Right lobe of liver (tissue), 6 donors: ENCODE data around the gene RSU1. TPM values are rescaled to one million over a fixed set of nuclear protein-coding genes. Genes with fewer than 3 reads are reported as not detected.
A peak's percentile ranks its signal among the peaks of the same experiment; 100 is the strongest.

Experiments
- ATAC-seq, 4 donors: fragments of 200-7000 bp; cut with Tn5 transposase; one replicate each; pipeline ENCODE4 v1.9.1; 2020; ENCODE audit warnings: mild to moderate bottlenecking in 4 of 4, moderate library complexity in 4 of 4
- DNase-seq, 3 donors: peaks; one replicate each; pipeline ENCODE4 v3.0.0-alpha.2; 2020
- H3K27ac ChIP-seq, 3 donors: fragments of 200-600 bp; one replicate each; pipeline ENCODE4 v1.8.0; 2022
- H3K27me3 ChIP-seq, 2 donors: fragments of 200-600 bp; one replicate each; pipeline ENCODE4 v1.8.0; 2022
- H3K36me3 ChIP-seq, 4 donors: fragments of 200-600 bp; sonication (generic) in 1 of 4; one replicate each; pipeline versions ENCODE4 v1.5.1 to v1.8.0; 2017 to 2022; ENCODE audit warnings: control low read depth in 1 of 4
- H3K4me1 ChIP-seq, 4 donors: fragments of 200-600 bp; sonication (generic) in 1 of 4; one replicate each; pipeline versions ENCODE4 v1.5.1 to v1.8.0; 2017 to 2022; ENCODE audit warnings: control low read depth in 1 of 4
- H3K4me3 ChIP-seq, 3 donors: fragments of 200-600 bp; one replicate each; pipeline ENCODE4 v1.8.0; 2022
- H3K9me3 ChIP-seq, 4 donors: fragments of 200-600 bp; sonication (generic) in 1 of 4; one replicate each; pipeline versions ENCODE4 v1.5.1 to v1.8.0; 2017 to 2022; ENCODE audit warnings: control low read depth in 1 of 4
- POLR2A ChIP-seq: fragments of 450-650 bp; IDR thresholded peaks from one replicate; pipeline ENCODE4 v1.6.1; 2017; ENCODE audit warnings: antibody characterized with exemption, mild to moderate bottlenecking
- WGBS: methylation state at CpG from one replicate; pipeline ENCODE4 v1.1.6; 2018; ENCODE audit warnings: low coverage, low lambda C conversion rate; ENCODE audit not compliant: insufficient coverage; ENCODE audit errors: missing lambda C conversion rate; 5-methylcytosine and 5-hydroxymethylcytosine counted together
- intact Hi-C, 2 donors: fragments of 100-400 bp; cut with DNase I; formaldehyde crosslinking; loops; one replicate each; pipeline versions ENCODE4 v1.11.2 to v1.14.1; 2022
- total RNA-seq, 6 experiments: library from RNA; depleted of rRNA in 2 of 6; stranded (reverse); fragments of >200 nt in 2 of 6; fragmentation: NEBNext Ultra II Directional in 3 of 6; extraction: Animal tissue kit (Norgen Biotek cat#: 25700) in 3 of 6; gene quantifications; one replicate each; pipeline versions ENCODE4 v1.1.0 to v1.2.4, GENCODE V29; 2016 to 2023
- TF ChIP-seq, protein P1 (sequence below), 4 donors: fragments of 200-600 bp in 3 of 4; fragments of 450-650 bp in 1 of 4; IDR thresholded peaks; one replicate each; pipeline versions ENCODE4 v1.5.1 to v1.8.0; 2016 to 2022; ENCODE audit warnings: antibody characterized with exemption in 4 of 4, mild to moderate bottlenecking in 2 of 4
- donor health status: DM: no; HTN: yes; CAD: no.
- donor health status: DM: no; HTN: no; CAD: no.
- donor health status: DM: no; HTN: no; CAD: no.
- donor health status: DM: no; HTN: yes; CAD: no.
- donor health status: DM: no; HTN: yes; CAD: no.

The RSU1 gene
- total RNA-seq, 6 experiments from 2014 or later: 24.1 to 44.5 (median 28.4) TPM

GRCh38 chr10:16773334-16773733 lies 43.9 kb downstream of the RSU1 start:
- Histone ChIP-seq H3K27me3 (no peaks in the 10 kb centered on the region), H3K9me3 (no peaks in the 10 kb centered on the region), H3K27ac (no peak overlapping the region), H3K36me3 (no peaks in the 10 kb centered on the region), H3K4me1 (no peaks in the 10 kb centered on the region), H3K4me3 (no peak overlapping the region)
- DNase-seq: no peak
- TF ChIP-seq, protein P1, sequence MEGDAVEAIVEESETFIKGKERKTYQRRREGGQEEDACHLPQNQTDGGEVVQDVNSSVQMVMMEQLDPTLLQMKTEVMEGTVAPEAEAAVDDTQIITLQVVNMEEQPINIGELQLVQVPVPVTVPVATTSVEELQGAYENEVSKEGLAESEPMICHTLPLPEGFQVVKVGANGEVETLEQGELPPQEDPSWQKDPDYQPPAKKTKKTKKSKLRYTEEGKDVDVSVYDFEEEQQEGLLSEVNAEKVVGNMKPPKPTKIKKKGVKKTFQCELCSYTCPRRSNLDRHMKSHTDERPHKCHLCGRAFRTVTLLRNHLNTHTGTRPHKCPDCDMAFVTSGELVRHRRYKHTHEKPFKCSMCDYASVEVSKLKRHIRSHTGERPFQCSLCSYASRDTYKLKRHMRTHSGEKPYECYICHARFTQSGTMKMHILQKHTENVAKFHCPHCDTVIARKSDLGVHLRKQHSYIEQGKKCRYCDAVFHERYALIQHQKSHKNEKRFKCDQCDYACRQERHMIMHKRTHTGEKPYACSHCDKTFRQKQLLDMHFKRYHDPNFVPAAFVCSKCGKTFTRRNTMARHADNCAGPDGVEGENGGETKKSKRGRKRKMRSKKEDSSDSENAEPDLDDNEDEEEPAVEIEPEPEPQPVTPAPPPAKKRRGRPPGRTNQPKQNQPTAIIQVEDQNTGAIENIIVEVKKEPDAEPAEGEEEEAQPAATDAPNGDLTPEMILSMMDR (IDR thresholded peaks at IDR 0.05): no peak
- TF ChIP-seq POLR2A: no peak
- intact Hi-C loops: no loop called here
- WGBS: 98% methylated on average over 8 of the region's 11 CpGs
- ATAC-seq: no peak

- ATAC-seq (no peak), DNase-seq (no peak)
- H3K4me3 ChIP-seq: no peak overlapping the region
- no peaks in the 10 kb centered on the region for H3K4me1 ChIP-seq
- intact Hi-C loops: no loop called here
- H3K27ac ChIP-seq: no peak overlapping the region
- no peaks in the 10 kb centered on the region for H3K9me3 ChIP-seq
- no peak for TF ChIP-seq POLR2A
- TF ChIP-seq, protein P1 (IDR thresholded peaks at IDR 0.05): no peak
- no peaks in the 10 kb centered on the region for H3K36me3 ChIP-seq
- 80% methylated on average over 1 of the region's 6 CpGs for WGBS
- no peaks in the 10 kb centered on the region for H3K27me3 ChIP-seq
Measured at GRCh38 chr10:16770670-16771069, 46.6 kb downstream of the RSU1 start.

DNA sequence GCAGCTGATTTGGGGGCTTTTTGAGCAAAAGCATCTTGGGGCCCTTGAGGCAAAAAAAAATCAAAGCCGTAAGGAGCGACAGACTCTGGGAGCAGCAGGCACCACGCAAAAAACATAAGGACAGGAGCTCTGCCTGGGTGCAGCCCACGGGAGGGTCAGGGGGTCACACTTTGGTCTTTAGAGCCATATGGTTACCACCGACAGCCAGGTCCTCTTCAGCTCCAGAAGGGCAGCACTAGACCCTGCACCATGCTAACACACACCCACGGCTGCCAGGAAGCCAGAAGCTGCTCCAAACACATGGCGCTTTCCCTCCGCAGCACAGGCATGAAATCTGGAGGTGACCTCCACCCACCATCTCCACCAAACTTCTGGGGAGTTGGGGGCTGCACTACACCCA lies 47.1 kb downstream of the RSU1 start:
- H3K27me3 ChIP-seq: no peaks in the 10 kb centered on the region
- H3K4me3 ChIP-seq: no peak overlapping the region
- ATAC-seq (no peak), DNase-seq (no peak)
- intact Hi-C loops: no loop called here
- no peaks in the 10 kb centered on the region for H3K36me3 ChIP-seq
- TF ChIP-seq POLR2A: no peak
- TF ChIP-seq, protein P1 (IDR thresholded peaks at IDR 0.05): no peak
- H3K27ac ChIP-seq: no peak overlapping the region
- no peaks in the 10 kb centered on the region for H3K9me3 ChIP-seq
- H3K4me1 ChIP-seq: no peaks in the 10 kb centered on the region
- no CpG with 5 or more reads among the region's 8 CpGs for WGBS

DNA sequence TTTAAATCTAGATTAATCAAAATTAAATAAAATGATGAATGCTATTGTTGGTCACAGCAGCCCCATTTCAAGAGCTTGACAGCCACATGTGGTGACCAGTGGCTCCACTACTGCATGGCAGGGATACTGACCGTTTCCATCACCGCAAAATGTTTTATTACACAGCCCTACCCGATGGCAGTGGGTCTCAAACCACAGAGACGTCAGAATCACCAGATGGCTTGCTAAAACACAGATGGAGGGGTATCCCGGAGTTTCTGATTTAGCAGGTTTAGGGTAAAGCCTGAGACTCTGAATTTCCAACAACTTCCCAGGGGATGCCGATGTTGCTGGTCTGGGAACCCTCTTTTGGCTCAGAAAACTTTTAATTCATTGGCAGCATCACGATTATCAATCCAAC lies 47.9 kb downstream of the RSU1 start:
- intact Hi-C loops: no loop called here
- DNase-seq: no peak
- TF ChIP-seq, protein P1 (IDR thresholded peaks at IDR 0.05): no peak
- no peak for ATAC-seq
- Histone ChIP-seq H3K9me3 (no peaks in the 10 kb centered on the region), H3K27me3 (no peaks in the 10 kb centered on the region), H3K36me3 (no peaks in the 10 kb centered on the region), H3K4me1 (no peaks in the 10 kb centered on the region), H3K27ac (no peak overlapping the region), H3K4me3 (no peak overlapping the region)
- 96% methylated on average over 4 of the region's 7 CpGs for WGBS

- Histone ChIP-seq H3K4me1 (no peaks in the 10 kb centered on the region), H3K36me3 (no peaks in the 10 kb centered on the region), H3K27me3 (no peaks in the 10 kb centered on the region), H3K9me3 (no peaks in the 10 kb centered on the region), H3K4me3 (no peak overlapping the region), H3K27ac (no peak overlapping the region)
- ATAC-seq (peak in 2 of 4 donors; percentile 55 to 59), DNase-seq (no peak)
- intact Hi-C loops: no loop called here
- TF ChIP-seq, protein P1 (IDR thresholded peaks at IDR 0.05): no peak
- TF ChIP-seq POLR2A: no peak
- WGBS: 82% methylated on average over 5 of the region's 5 CpGs
Measured at GRCh38 chr10:16768702-16769101, 48.5 kb downstream of the RSU1 start.
